ENCODE measurements around the gene MCOLN1. TPM values are rescaled to one million over a fixed set of nuclear protein-coding genes. Genes with fewer than 3 reads are reported as not detected.

Gene MCOLN1
- total and polyA plus RNA-seq, 9 of the 15 experiments (the other 6 are each of a cell fraction or from before 2014, with no cell fraction given): 0.25 to 15.4 (median 7.1) TPM

GRCh38 chr19:7506385-7507328 is 15.8 kb upstream of the MCOLN1 start (continued):
- TF ChIP-seq SAP30 (IDR thresholded peaks at IDR 0.05; ENCODE audit: borderline replicate concordance, insufficient read depth, low read depth, low read length, poor library complexity, severe bottlenecking) (no peak), BCOR (IDR thresholded peaks at IDR 0.05) (peak; percentile 72), NR0B1 (IDR thresholded peaks at IDR 0.05; ENCODE audit: partially characterized antibody) (no peak), ZNF347 (CRISPR knock-in tag; IDR thresholded peaks at IDR 0.05; ENCODE audit: low read depth) (no peak), ZFP30 (CRISPR knock-in tag; IDR thresholded peaks at IDR 0.05; ENCODE audit: borderline replicate concordance) (no peak), MED1 (CRISPR knock-in tag; IDR thresholded peaks at IDR 0.05; ENCODE audit: borderline replicate concordance) (no peak), RNF2 (IDR thresholded peaks at IDR 0.05) (no peak), STAT5B (CRISPR knock-in tag; IDR thresholded peaks at IDR 0.05) (no peak), NCOA6 (IDR thresholded peaks at IDR 0.05) (no peak), ZNF212 (CRISPR knock-in tag; IDR thresholded peaks at IDR 0.05) (no peak), SRSF7 (optimal IDR thresholded peaks at IDR 0.05; ENCODE audit: low read depth, low read length) (no peak), RBM34 (IDR thresholded peaks at IDR 0.05; ENCODE audit: borderline replicate concordance, insufficient read depth, low read length) (no peak), FOXP4 (CRISPR knock-in tag; IDR thresholded peaks at IDR 0.05; ENCODE audit: borderline replicate concordance) (no peak), RAD21 (CRISPR knock-in tag; conservative IDR thresholded peaks at IDR 0.05 in 1 of 2, IDR thresholded peaks at IDR 0.05 in 1 of 2) (no peak), IRF2 (CRISPR knock-in tag; IDR thresholded peaks at IDR 0.05) (no peak), HNRNPH1 (optimal IDR thresholded peaks at IDR 0.05; ENCODE audit: low read depth, low read length) (no peak), HNRNPLL (IDR thresholded peaks at IDR 0.05; ENCODE audit: low read depth, low read length, poor library complexity, severe bottlenecking) (peak; percentile 17), ZFPM2 (CRISPR knock-in tag; IDR thresholded peaks at IDR 0.05) (no peak), ZC3H8 (IDR thresholded peaks at IDR 0.05) (peak; percentile 92; the same call in 1 of the 2 replicates), NCOA4 (IDR thresholded peaks at IDR 0.05; ENCODE audit: partially characterized antibody) (peak; percentile 81)
- TF ChIP-seq, protein P1, sequence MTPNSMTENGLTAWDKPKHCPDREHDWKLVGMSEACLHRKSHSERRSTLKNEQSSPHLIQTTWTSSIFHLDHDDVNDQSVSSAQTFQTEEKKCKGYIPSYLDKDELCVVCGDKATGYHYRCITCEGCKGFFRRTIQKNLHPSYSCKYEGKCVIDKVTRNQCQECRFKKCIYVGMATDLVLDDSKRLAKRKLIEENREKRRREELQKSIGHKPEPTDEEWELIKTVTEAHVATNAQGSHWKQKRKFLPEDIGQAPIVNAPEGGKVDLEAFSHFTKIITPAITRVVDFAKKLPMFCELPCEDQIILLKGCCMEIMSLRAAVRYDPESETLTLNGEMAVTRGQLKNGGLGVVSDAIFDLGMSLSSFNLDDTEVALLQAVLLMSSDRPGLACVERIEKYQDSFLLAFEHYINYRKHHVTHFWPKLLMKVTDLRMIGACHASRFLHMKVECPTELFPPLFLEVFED (CRISPR knock-in tag; conservative IDR thresholded peaks at IDR 0.05): peak; percentile 93
- TF ChIP-seq, protein P2, sequence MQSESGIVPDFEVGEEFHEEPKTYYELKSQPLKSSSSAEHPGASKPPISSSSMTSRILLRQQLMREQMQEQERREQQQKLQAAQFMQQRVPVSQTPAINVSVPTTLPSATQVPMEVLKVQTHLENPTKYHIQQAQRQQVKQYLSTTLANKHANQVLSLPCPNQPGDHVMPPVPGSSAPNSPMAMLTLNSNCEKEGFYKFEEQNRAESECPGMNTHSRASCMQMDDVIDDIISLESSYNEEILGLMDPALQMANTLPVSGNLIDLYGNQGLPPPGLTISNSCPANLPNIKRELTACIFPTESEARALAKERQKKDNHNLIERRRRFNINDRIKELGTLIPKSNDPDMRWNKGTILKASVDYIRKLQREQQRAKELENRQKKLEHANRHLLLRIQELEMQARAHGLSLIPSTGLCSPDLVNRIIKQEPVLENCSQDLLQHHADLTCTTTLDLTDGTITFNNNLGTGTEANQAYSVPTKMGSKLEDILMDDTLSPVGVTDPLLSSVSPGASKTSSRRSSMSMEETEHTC (IDR thresholded peaks at IDR 0.05): no peak

Data from K562 (cell line).